K562 (cell line): ENCODE results near the gene IL26. TPM values are rescaled to one million over a fixed set of nuclear protein-coding genes. Genes with fewer than 3 reads are reported as not detected.

Experiments used
- ATAC-seq: fragments of 200-7000 bp; cut with Tn5 transposase; 3 replicates; pipeline ENCODE4 v1.9.1; 2020; ENCODE audit warnings: moderate library complexity
- BruUV-seq: library from RNA; stranded (reverse); fragments of 400-500 nt; replicated peaks from 2 replicates; lab custom pipeline; 2021; lab: Mats Ljungman, UMichigan
- CTCF ChIA-PET: fragments of 300-600 bp; formaldehyde crosslinking; extraction: SDS; loops from one replicate; lab custom pipeline; 2021; ENCODE audit warnings: low intra/inter-chr PET ratio; lab: Yijun Ruan, JAX
- POLR2A ChIA-PET: fragments of 300-600, 350-650 bp; sonication (Branson Sonifier 250); formaldehyde crosslinking; extraction: SDS; loops from one replicate; lab custom pipeline; 2021; ENCODE audit warnings: antibody characterized with exemption, inconsistent platforms; lab: Yijun Ruan, JAX
- DNase-seq, 4 experiments: peaks; one replicate each; pipeline versions ENCODE4 v3.0.0 to v3.0.0-alpha.2; 2011 to 2018; ENCODE audit warnings: low spot score in 3 of 4, mixed read lengths in 3 of 4; ENCODE audit errors: extremely low read depth in 1 of 4
- FAIRE-seq: peaks from 2 replicates; lab custom pipeline; 2011; peaks lifted over from hg19 to GRCh38; lab: Jason Lieb, UNC
- H2AFZ ChIP-seq: 2 replicates; pipeline ENCODE4 v1.6.0; 2011; ENCODE audit warnings: low read depth, low read length, control low read depth, inconsistent platforms
- H3K27ac ChIP-seq: fragments of 200-600 bp; 3 replicates; pipeline ENCODE4 v1.8.0; 2011; ENCODE audit warnings: low read depth, mild to moderate bottlenecking, control low read depth, inconsistent platforms, low read length, moderate library complexity, mixed read lengths; ENCODE audit errors: extremely low read depth
- H3K27me3 ChIP-seq, 2 experiments: fragments of 300-600 bp in 1 of 2; 2 replicates in 1 of 2; 3 replicates in 1 of 2; pipeline versions ENCODE4 v1.6.0 to v1.8.0; 2011; ENCODE audit warnings: inconsistent platforms in 2 of 2, low read length in 2 of 2, mild to moderate bottlenecking in 1 of 2, mixed read lengths in 1 of 2, moderate library complexity in 1 of 2; ENCODE audit not compliant: control insufficient read depth in 2 of 2, insufficient read depth in 2 of 2
- H3K36me3 ChIP-seq: fragments of 300-600 bp; 3 replicates; pipeline ENCODE4 v1.8.0; 2011; ENCODE audit warnings: mild to moderate bottlenecking, low read length, inconsistent platforms; ENCODE audit not compliant: control insufficient read depth, insufficient read depth
- H3K4me1 ChIP-seq, 2 experiments: fragments of 200-600 bp in 1 of 2; replicated peaks in 1 of 2; 2 replicates in 1 of 2; 3 replicates in 1 of 2; pipeline versions ENCODE4 v1.5.1 to v1.8.0; 2011; ENCODE audit warnings: inconsistent platforms in 2 of 2, low read length in 2 of 2, mild to moderate bottlenecking in 1 of 2, mixed read lengths in 1 of 2, moderate library complexity in 1 of 2; ENCODE audit not compliant: control insufficient read depth in 2 of 2, insufficient read depth in 2 of 2
- H3K4me2 ChIP-seq: 2 replicates; pipeline ENCODE4 v1.6.1; 2011; ENCODE audit warnings: low read length, control low read depth, inconsistent platforms, mixed read lengths; ENCODE audit not compliant: insufficient read depth
- H3K4me3 ChIP-seq: fragments of 200-600 bp; sonication (generic), shearing (Covaris generic); 2 replicates; pipeline ENCODE4 v1.5.1; 2016; ENCODE audit warnings: control low read depth, inconsistent platforms
- H3K79me2 ChIP-seq: fragments of 200-600 bp; 3 replicates; pipeline ENCODE4 v1.8.0; 2011; ENCODE audit warnings: low read length, inconsistent platforms; ENCODE audit not compliant: control insufficient read depth, insufficient read depth
- H3K9ac ChIP-seq, 2 experiments: 2 replicates each; pipeline versions ENCODE4 v1.6.0 to v1.6.1; 2011; ENCODE audit warnings: low read depth in 2 of 2, low read length in 2 of 2, control low read depth in 1 of 2, inconsistent platforms in 1 of 2, mild to moderate bottlenecking in 1 of 2, mixed read lengths in 1 of 2; ENCODE audit not compliant: insufficient read depth in 1 of 2
- H3K9me1 ChIP-seq: one replicate; pipeline ENCODE4 v1.6.0; 2011; ENCODE audit warnings: inconsistent platforms, mild to moderate bottlenecking, low read length, moderate library complexity; ENCODE audit not compliant: control insufficient read depth, insufficient read depth
- H3K9me3 ChIP-seq: replicated peaks from 2 replicates; pipeline ENCODE4 v1.5.1; 2011; ENCODE audit warnings: low read depth, low read length, inconsistent platforms; ENCODE audit not compliant: control insufficient read depth, insufficient read depth
- H4K20me1 ChIP-seq: replicated peaks from 2 replicates; pipeline ENCODE4 v1.6.1; 2011; ENCODE audit warnings: low read length, inconsistent platforms, mixed read lengths; ENCODE audit not compliant: control insufficient read depth, insufficient read depth
- EHMT2 ChIP-seq: fragments of 450-650 bp; IDR thresholded peaks from 2 replicates; pipeline ENCODE4 v1.6.1; 2018; ENCODE audit warnings: antibody characterized with exemption
- WGBS: fragments of 100-300 bp; shearing (Covaris generic); methylation state at CpG from one replicate; pipeline ENCODE4 v1.1.6; 2016; ENCODE audit warnings: low coverage, mixed read lengths; ENCODE audit not compliant: insufficient coverage; ENCODE audit errors: missing lambda C conversion rate; 5-methylcytosine and 5-hydroxymethylcytosine counted together
- in situ Hi-C: fragments of 300-500 bp; cut with MboI; formaldehyde crosslinking; loops from 4 replicates; pipeline ENCODE4 v1.15.0; 2018; ENCODE audit warnings: inconsistent platforms, mixed read lengths
- intact Hi-C: fragments of 100-400 bp; cut with micrococcal nuclease; formaldehyde crosslinking; loops from 2 replicates; pipeline ENCODE4 v1.14.2; 2022
- polyA plus RNA-seq, 8 experiments: library from polyadenylated mRNA; depleted of rRNA in 4 of 8; stranded (reverse) in 5 of 8; unstranded in 3 of 8; fragments of >200 nt; fragmentation: Nextera tagmentation in 2 of 8; fragmentation: Illumina TruSeq in 1 of 8; extraction: Ambion mirVana in 2 of 8; extraction: Trizol in 1 of 8; gene quantifications; 2 replicates each; pipeline versions ENCODE4 v1.2.1 to v1.2.3, GENCODE V29; 2011 to 2014; ENCODE audit warnings: inconsistent platforms in 1 of 8, missing spikeins in 1 of 8
- total RNA-seq, 7 experiments: library from RNA; depleted of rRNA in 6 of 7; stranded (reverse); fragments of >200 nt in 6 of 7; fragmentation: Illumina TruSeq in 2 of 7; extraction: Trizol in 2 of 7; gene quantifications; 2 replicates each; pipeline versions ENCODE4 v1.2.1 to v1.2.3, GENCODE V29; 2011 to 2021; ENCODE audit warnings: low replicate concordance in 1 of 7
- TF ChIP-seq, protein P1 (sequence below): fragments of 450-650 bp; formaldehyde crosslinking; IDR thresholded peaks from 2 replicates; pipeline ENCODE4 v1.4.0; 2020; ENCODE audit warnings: mild to moderate bottlenecking, moderate library complexity
- TF ChIP-seq, protein P2 (sequence below): IDR thresholded peaks from 2 replicates; pipeline ENCODE4 v1.6.1; 2016; ENCODE audit warnings: missing genetic modification characterization, missing compliant biosample characterization
- TF ChIP-seq, protein P3 (sequence below): fragments of 450-650 bp; IDR thresholded peaks from 2 replicates; pipeline ENCODE4 v1.6.1; 2014; ENCODE audit warnings: low read depth, mild to moderate bottlenecking, moderate library complexity, borderline replicate concordance

Gene IL26
- total and polyA plus RNA-seq, 9 of the 15 experiments (the other 6 are each of a cell fraction or from before 2014, with no cell fraction given): not detected

DNA sequence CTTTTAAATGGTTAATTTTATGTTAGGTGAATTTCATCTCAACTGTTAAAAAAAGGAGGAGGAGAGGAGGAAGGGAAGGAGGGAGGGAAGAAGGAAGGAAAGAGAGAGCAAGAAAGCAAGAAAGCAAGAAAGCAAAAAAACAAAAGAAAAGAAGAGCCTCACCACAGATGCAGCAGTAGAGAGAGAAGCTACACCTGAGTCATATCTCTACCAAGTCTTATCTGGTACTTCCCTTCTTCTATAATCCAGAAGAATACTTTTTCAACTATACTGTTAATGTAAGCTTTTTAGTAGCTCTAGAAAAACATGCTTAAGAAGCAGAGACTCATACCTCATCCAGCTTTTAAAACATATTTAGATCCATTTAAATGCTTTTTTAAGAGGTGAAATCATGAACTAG lies 5.6 kb upstream of the IL26 start:
- TF ChIP-seq, protein P1, sequence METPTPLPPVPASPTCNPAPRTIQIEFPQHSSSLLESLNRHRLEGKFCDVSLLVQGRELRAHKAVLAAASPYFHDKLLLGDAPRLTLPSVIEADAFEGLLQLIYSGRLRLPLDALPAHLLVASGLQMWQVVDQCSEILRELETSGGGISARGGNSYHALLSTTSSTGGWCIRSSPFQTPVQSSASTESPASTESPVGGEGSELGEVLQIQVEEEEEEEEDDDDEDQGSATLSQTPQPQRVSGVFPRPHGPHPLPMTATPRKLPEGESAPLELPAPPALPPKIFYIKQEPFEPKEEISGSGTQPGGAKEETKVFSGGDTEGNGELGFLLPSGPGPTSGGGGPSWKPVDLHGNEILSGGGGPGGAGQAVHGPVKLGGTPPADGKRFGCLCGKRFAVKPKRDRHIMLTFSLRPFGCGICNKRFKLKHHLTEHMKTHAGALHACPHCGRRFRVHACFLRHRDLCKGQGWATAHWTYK (CRISPR knock-in tag): no peak
- TF ChIP-seq, protein P2, sequence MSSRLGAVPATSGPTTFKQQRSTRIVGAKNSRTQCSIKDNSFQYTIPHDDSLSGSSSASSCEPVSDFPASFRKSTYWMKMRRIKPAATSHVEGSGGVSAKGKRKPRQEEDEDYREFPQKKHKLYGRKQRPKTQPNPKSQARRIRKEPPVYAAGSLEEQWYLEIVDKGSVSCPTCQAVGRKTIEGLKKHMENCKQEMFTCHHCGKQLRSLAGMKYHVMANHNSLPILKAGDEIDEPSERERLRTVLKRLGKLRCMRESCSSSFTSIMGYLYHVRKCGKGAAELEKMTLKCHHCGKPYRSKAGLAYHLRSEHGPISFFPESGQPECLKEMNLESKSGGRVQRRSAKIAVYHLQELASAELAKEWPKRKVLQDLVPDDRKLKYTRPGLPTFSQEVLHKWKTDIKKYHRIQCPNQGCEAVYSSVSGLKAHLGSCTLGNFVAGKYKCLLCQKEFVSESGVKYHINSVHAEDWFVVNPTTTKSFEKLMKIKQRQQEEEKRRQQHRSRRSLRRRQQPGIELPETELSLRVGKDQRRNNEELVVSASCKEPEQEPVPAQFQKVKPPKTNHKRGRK (tag): peak; percentile 51
- Histone ChIP-seq H3K9me3 (no peaks in the 10 kb centered on the region), H3K4me3 (no peak overlapping the region), H3K36me3 (no peaks in the 10 kb centered on the region), H3K9me1 (no peaks in the 10 kb centered on the region), H3K27ac (no peak overlapping the region), H3K4me1 (no peaks in the 10 kb centered on the region), H3K27me3 (peaks cover 7 to 14% of the 10 kb centered on the region in 2 experiments; a peak in 2 of 5 replicates), H3K9ac (no peak overlapping the region), H3K79me2 (no peaks in the 10 kb centered on the region), H2AFZ (no peak overlapping the region), H4K20me1 (no peaks in the 10 kb centered on the region), H3K4me2 (no peak overlapping the region)
- BruUV-seq: no TSS peak
- FAIRE-seq (no peak), DNase-seq (no peak), ATAC-seq (no peak)
- CTCF ChIA-PET: no interaction called here
- in situ Hi-C loops: no loop called here
- POLR2A ChIA-PET: no interaction called here
- intact Hi-C loops: no loop called here

DNA sequence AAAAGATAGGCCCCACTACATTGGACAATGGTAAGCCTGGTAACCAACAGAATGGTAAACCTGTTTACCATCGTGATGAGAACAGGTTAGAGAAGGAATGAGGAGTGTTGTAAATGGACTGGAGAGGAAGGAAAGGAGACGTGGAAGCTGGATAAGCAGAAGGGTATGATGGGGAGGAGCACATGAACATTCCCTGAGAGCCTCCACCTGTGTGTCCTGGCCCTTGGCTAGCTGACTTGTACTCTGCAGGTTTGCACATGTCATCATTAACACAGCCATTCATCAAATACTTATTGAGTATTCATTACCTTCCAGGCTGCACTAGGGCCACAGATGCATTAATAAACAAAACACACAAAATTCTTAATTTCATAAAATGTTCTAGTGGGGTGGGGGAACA lies 4.3 kb upstream of the IL26 start:
- no peaks in the 10 kb centered on the region for H3K9me1 ChIP-seq
- H3K4me1 ChIP-seq: no peaks in the 10 kb centered on the region
- no peaks in the 10 kb centered on the region for H3K79me2 ChIP-seq
- no peak overlapping the region for H3K27ac ChIP-seq
- ATAC-seq: no peak
- no peaks in the 10 kb centered on the region for H4K20me1 ChIP-seq
- H3K36me3 ChIP-seq: no peaks in the 10 kb centered on the region
- H3K9ac ChIP-seq: no peak overlapping the region
- no peak for FAIRE-seq
- TF ChIP-seq EHMT2: no peak
- TF ChIP-seq, protein P3, sequence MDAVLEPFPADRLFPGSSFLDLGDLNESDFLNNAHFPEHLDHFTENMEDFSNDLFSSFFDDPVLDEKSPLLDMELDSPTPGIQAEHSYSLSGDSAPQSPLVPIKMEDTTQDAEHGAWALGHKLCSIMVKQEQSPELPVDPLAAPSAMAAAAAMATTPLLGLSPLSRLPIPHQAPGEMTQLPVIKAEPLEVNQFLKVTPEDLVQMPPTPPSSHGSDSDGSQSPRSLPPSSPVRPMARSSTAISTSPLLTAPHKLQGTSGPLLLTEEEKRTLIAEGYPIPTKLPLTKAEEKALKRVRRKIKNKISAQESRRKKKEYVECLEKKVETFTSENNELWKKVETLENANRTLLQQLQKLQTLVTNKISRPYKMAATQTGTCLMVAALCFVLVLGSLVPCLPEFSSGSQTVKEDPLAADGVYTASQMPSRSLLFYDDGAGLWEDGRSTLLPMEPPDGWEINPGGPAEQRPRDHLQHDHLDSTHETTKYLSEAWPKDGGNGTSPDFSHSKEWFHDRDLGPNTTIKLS: no peak
- no peak overlapping the region for H3K4me3 ChIP-seq
- no peak for DNase-seq
- ChIA-PET CTCF (no interaction called here), POLR2A (no interaction called here)
- no peak overlapping the region for H3K4me2 ChIP-seq
- H2AFZ ChIP-seq: no peak overlapping the region
- H3K27me3 ChIP-seq: peaks cover 12 to 17% of the 10 kb centered on the region in 2 experiments; a peak in 2 of 5 replicates
- intact Hi-C loops: no loop called here
- no peaks in the 10 kb centered on the region for H3K9me3 ChIP-seq
- in situ Hi-C loops: loop anchor here (5.0 kb wide), 1 partner anchor 82 kb away; no protein-coding TSS in a partner anchor
- BruUV-seq: no TSS peak
- WGBS: 0% methylated on average over 2 of the region's 2 CpGs
